Spleen (tissue), 7 donors: ENCODE measurements around the gene ERC2.

Experiments used
- POLR2A ChIP-seq, 3 donors: fragments of 450-650 bp; IDR thresholded peaks; one replicate each; pipeline ENCODE4 v1.5.1; 2017; ENCODE audit warnings: antibody characterized with exemption in 3 of 3, mild to moderate bottlenecking in 1 of 3
- POLR2AphosphoS5 ChIP-seq, 3 donors: sonication (generic); formaldehyde crosslinking; IDR thresholded peaks; one replicate each; pipeline ENCODE4 v1.5.1; 2017; ENCODE audit warnings: antibody characterized with exemption in 3 of 3
- TF ChIP-seq, protein P1 (sequence below), 11 experiments: fragments of 200-600 bp in 7 of 11; fragments of 450-650 bp in 4 of 11; sonication (generic) in 4 of 11; IDR thresholded peaks in 8 of 11; conservative IDR thresholded peaks in 3 of 11; 1 replicate in 7 of 11; 2 replicates in 4 of 11; pipeline versions ENCODE4 v1.4.0 to v1.8.0; 2016 to 2021; ENCODE audit warnings: antibody characterized with exemption in 11 of 11, inconsistent platforms in 4 of 11, mild to moderate bottlenecking in 1 of 11
- donor health status: DM: no; HTN: no; CAD: no; lungs with moderate emphysema.
- donor health status: DM: no; HTN: no; CAD: no.
- donor health status: DM: no; HTN: no; CAD: no.

DNA sequence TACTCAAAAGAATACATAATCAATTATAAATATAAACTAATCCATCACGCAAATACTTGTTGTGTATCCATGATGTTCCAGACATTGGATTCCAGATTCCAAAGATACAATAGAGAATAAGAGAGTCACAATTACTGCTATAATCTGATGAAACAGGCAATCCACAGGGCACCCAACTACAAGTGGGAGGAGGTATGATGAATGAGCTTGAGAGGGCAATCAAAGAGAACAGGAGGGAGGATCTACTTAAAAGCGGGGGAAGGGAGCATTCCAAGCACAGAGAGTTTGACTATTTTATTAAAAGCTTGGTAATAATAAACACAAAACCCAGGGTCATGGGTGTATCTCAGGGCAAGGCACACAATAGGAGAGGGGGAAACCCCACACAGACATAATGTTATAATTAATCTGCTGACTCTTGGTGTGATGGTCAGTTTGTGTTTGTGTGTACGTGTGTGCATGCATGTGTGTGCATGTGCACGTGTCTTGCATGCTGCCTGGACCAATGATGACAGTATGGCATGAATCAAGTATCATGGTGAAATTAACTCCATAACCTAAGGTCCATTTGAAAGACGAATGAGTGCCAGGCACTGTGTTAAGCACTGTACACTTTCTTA lies 655.8 kb downstream of the ERC2 start:
- TF ChIP-seq, protein P1, sequence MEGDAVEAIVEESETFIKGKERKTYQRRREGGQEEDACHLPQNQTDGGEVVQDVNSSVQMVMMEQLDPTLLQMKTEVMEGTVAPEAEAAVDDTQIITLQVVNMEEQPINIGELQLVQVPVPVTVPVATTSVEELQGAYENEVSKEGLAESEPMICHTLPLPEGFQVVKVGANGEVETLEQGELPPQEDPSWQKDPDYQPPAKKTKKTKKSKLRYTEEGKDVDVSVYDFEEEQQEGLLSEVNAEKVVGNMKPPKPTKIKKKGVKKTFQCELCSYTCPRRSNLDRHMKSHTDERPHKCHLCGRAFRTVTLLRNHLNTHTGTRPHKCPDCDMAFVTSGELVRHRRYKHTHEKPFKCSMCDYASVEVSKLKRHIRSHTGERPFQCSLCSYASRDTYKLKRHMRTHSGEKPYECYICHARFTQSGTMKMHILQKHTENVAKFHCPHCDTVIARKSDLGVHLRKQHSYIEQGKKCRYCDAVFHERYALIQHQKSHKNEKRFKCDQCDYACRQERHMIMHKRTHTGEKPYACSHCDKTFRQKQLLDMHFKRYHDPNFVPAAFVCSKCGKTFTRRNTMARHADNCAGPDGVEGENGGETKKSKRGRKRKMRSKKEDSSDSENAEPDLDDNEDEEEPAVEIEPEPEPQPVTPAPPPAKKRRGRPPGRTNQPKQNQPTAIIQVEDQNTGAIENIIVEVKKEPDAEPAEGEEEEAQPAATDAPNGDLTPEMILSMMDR (IDR thresholded peaks at IDR 0.05 in 8 of 11, conservative IDR thresholded peaks at IDR 0.05 in 3 of 11), result no peak
- TF ChIP-seq POLR2A (IDR thresholded peaks at IDR 0.05), result no peak
- TF ChIP-seq POLR2AphosphoS5 (IDR thresholded peaks at IDR 0.05), result no peak
